ENCODE data around the gene FYN.

Gene FYN

DNA sequence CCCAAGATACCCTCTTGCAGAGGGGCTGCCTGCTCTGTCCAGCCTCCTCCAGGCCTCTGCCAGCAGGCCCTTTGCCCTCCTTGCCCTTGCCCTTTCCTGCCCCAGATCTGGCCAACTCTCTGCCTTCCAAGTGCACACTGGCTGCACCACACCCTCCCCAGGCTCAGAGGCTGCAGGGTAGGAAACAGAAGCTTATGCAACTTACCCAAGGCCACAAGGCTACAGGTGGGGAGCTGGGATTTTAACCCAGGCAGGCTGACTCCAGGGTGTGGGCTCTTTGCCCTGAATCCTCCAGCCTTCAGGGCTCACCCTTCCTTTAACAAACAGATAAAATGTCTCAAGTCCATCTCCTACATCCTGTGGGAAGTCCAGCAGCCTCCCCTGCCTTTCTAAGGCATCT lies 253.1 kb downstream of the FYN start:
- Mint-ChIP-seq H3K36me3 (ENCODE audit: low read depth) (no peaks in the 10 kb centered on the region), H3K27ac (no peak overlapping the region), H3K9me3 (no peaks in the 10 kb centered on the region), H3K27me3 (ENCODE audit: low read depth) (peaks cover 4% of the 10 kb centered on the region), H3K4me1 (peaks cover 32% of the 10 kb centered on the region), H3K4me3 (no peak overlapping the region)
- TF ChIP-seq, protein P1, sequence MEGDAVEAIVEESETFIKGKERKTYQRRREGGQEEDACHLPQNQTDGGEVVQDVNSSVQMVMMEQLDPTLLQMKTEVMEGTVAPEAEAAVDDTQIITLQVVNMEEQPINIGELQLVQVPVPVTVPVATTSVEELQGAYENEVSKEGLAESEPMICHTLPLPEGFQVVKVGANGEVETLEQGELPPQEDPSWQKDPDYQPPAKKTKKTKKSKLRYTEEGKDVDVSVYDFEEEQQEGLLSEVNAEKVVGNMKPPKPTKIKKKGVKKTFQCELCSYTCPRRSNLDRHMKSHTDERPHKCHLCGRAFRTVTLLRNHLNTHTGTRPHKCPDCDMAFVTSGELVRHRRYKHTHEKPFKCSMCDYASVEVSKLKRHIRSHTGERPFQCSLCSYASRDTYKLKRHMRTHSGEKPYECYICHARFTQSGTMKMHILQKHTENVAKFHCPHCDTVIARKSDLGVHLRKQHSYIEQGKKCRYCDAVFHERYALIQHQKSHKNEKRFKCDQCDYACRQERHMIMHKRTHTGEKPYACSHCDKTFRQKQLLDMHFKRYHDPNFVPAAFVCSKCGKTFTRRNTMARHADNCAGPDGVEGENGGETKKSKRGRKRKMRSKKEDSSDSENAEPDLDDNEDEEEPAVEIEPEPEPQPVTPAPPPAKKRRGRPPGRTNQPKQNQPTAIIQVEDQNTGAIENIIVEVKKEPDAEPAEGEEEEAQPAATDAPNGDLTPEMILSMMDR (IDR thresholded peaks at IDR 0.05; ENCODE audit: unreplicated experiment in 3 of 3): no peak

DNA sequence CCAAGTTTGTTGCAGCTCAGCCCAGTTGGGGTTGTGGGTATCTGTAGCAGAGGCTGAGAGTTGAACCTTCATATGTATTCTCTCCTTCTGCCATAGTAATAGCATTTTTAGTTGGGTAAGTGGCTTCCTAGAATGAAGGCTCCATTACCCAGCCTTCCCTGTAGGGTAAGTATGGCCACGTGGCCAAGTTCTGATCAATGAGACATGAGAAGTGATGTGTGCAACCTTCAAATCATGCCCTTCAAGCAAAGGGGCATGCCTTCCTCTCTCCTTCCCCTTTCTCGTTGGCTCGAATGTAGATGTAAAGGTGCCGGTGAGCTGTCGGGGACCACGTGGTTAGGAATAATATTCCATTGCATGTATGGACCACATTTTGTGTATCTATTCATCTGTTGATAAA lies 254.8 kb downstream of the FYN start:
- H3K4me3 Mint-ChIP-seq: no peak overlapping the region
- no peaks in the 10 kb centered on the region for H3K9me3 Mint-ChIP-seq
- H3K27ac Mint-ChIP-seq: no peak overlapping the region
- no peaks in the 10 kb centered on the region for H3K36me3 Mint-ChIP-seq (ENCODE audit: low read depth)
- H3K27me3 Mint-ChIP-seq (ENCODE audit: low read depth): peaks cover 13% of the 10 kb centered on the region
- TF ChIP-seq, protein P1 (IDR thresholded peaks at IDR 0.05; ENCODE audit: unreplicated experiment in 3 of 3): no peak
- H3K4me1 Mint-ChIP-seq: peaks cover 27% of the 10 kb centered on the region

DNA sequence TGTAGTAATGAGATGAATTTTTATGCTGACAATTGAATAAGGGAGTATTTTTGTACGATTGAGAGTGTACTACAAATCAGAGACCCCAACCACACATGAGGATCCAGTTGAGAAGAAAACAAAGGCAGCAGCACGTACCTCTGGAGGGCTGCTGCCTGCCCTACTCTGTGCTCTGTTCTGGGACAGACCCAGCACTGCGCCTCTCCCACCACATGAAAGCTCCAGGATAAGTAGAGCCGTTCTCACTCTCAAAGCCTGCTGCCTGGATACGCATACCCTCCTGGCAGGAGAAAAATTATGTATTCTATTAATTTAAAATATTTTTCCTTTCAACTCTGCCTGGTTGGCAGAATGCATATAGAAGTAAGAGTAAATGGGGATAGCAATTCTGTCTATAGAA lies 256.1 kb downstream of the FYN start:
- TF ChIP-seq, protein P1 (IDR thresholded peaks at IDR 0.05; ENCODE audit: unreplicated experiment in 3 of 3): no peak
- Mint-ChIP-seq H3K27ac (no peak overlapping the region), H3K36me3 (ENCODE audit: low read depth) (no peaks in the 10 kb centered on the region), H3K9me3 (peaks cover 3% of the 10 kb centered on the region), H3K27me3 (ENCODE audit: low read depth) (peaks cover 13% of the 10 kb centered on the region), H3K4me1 (peaks cover 27% of the 10 kb centered on the region), H3K4me3 (no peak overlapping the region)

- H3K27me3 Mint-ChIP-seq (ENCODE audit: low read depth): peaks cover 13% of the 10 kb centered on the region
- TF ChIP-seq, protein P1 (IDR thresholded peaks at IDR 0.05; ENCODE audit: unreplicated experiment in 3 of 3): no peak
- H3K4me1 Mint-ChIP-seq: peaks cover 28% of the 10 kb centered on the region
- H3K4me3 Mint-ChIP-seq: no peak overlapping the region
- H3K9me3 Mint-ChIP-seq: peaks cover 5% of the 10 kb centered on the region
- H3K36me3 Mint-ChIP-seq (ENCODE audit: low read depth): no peaks in the 10 kb centered on the region
- peak overlapping the region in 1 of 3 experiments; percentile 45 for H3K27ac Mint-ChIP-seq
Measured at GRCh38 chr6:111615916-111616612, 257.2 kb downstream of the FYN start.

- no peak overlapping the region for H3K4me3 Mint-ChIP-seq
Measured at GRCh38 chr6:111614833-111615582, 258.2 kb downstream of the FYN start.

More at GRCh38 chr6:111614833-111615582, 258.2 kb downstream of the FYN start:
- Mint-ChIP-seq H3K9me3 (peaks cover 5% of the 10 kb centered on the region), H3K27me3 (ENCODE audit: low read depth) (peaks cover 13% of the 10 kb centered on the region), H3K36me3 (ENCODE audit: low read depth) (no peaks in the 10 kb centered on the region), H3K27ac (peak overlapping the region in 1 of 3 experiments; percentile 45), H3K4me1 (peaks cover 38% of the 10 kb centered on the region)
- TF ChIP-seq, protein P1 (IDR thresholded peaks at IDR 0.05; ENCODE audit: unreplicated experiment in 3 of 3): no peak

All from nephron (organoid).